Measurements from ENCODE around the gene PLA2G4D.

Gene PLA2G4D

GRCh38 chr15:42108806-42109205 is 14.4 kb upstream of the PLA2G4D start:
- H3K27me3 ChIP-seq (ENCODE audit: insufficient read depth, low read depth, severe bottlenecking): no peaks in the 10 kb centered on the region
- no peaks in the 10 kb centered on the region for H3K36me3 ChIP-seq
- no peaks in the 10 kb centered on the region for H3K9me3 ChIP-seq (ENCODE audit: severe bottlenecking)
- no peak for TF ChIP-seq CTCF (IDR thresholded peaks at IDR 0.05; ENCODE audit: low read depth, low read length)
- no peak for DNase-seq
- no peak overlapping the region for H3K27ac ChIP-seq
- H3K4me3 ChIP-seq (ENCODE audit: low read depth, low read length): no peak overlapping the region

- H3K27ac ChIP-seq: no peak overlapping the region
- no peak for DNase-seq
- no peaks in the 10 kb centered on the region for H3K9me3 ChIP-seq (ENCODE audit: severe bottlenecking)
- no peak overlapping the region for H3K4me3 ChIP-seq (ENCODE audit: low read depth, low read length)
- no peaks in the 10 kb centered on the region for H3K36me3 ChIP-seq
- no peaks in the 10 kb centered on the region for H3K27me3 ChIP-seq (ENCODE audit: insufficient read depth, low read depth, severe bottlenecking)
- no peak for TF ChIP-seq CTCF (IDR thresholded peaks at IDR 0.05; ENCODE audit: low read depth, low read length)
Measured at GRCh38 chr15:42108189-42108588, 13.8 kb upstream of the PLA2G4D start.

- no peak for TF ChIP-seq CTCF (IDR thresholded peaks at IDR 0.05; ENCODE audit: low read depth, low read length)
- no peak for DNase-seq
- Histone ChIP-seq H3K36me3 (no peaks in the 10 kb centered on the region), H3K27ac (no peak overlapping the region), H3K9me3 (ENCODE audit: severe bottlenecking) (no peaks in the 10 kb centered on the region), H3K4me3 (ENCODE audit: low read depth, low read length) (no peak overlapping the region), H3K27me3 (ENCODE audit: insufficient read depth, low read depth, severe bottlenecking) (no peaks in the 10 kb centered on the region)
Measured at GRCh38 chr15:42107473-42107872, 13.1 kb upstream of the PLA2G4D start.

GRCh38 chr15:42106288-42106687 is 11.9 kb upstream of the PLA2G4D start:
- Histone ChIP-seq H3K27ac (no peak overlapping the region), H3K27me3 (ENCODE audit: insufficient read depth, low read depth, severe bottlenecking) (no peaks in the 10 kb centered on the region), H3K36me3 (no peaks in the 10 kb centered on the region), H3K9me3 (ENCODE audit: severe bottlenecking) (no peaks in the 10 kb centered on the region), H3K4me3 (ENCODE audit: low read depth, low read length) (no peak overlapping the region)
- no peak for DNase-seq
- no peak for TF ChIP-seq CTCF (IDR thresholded peaks at IDR 0.05; ENCODE audit: low read depth, low read length)

GRCh38 chr15:42104095-42104891 is 9.9 kb upstream of the PLA2G4D start:
- H3K4me3 ChIP-seq (ENCODE audit: low read depth, low read length): no peak overlapping the region
- H3K27me3 ChIP-seq (ENCODE audit: insufficient read depth, low read depth, severe bottlenecking): no peaks in the 10 kb centered on the region
- no peak overlapping the region for H3K27ac ChIP-seq
- no peak for TF ChIP-seq CTCF (IDR thresholded peaks at IDR 0.05; ENCODE audit: low read depth, low read length)
- DNase-seq: no peak
- no peaks in the 10 kb centered on the region for H3K9me3 ChIP-seq (ENCODE audit: severe bottlenecking)
- no peaks in the 10 kb centered on the region for H3K36me3 ChIP-seq

Data from WERI-Rb-1 (cell line).